22Rv1 (cell line): ENCODE results near the gene NIPAL1.

Source experiments
- ZFX ChIP-seq: fragments of 450-650 bp; IDR thresholded peaks from 2 replicates; pipeline ENCODE4 v1.6.1; 2017; ENCODE audit warnings: antibody characterized with exemption, borderline replicate concordance
- TF ChIP-seq, protein P1 (sequence below): fragments of 450-650 bp; IDR thresholded peaks from 2 replicates; pipeline ENCODE4 v1.5.1; 2017; ENCODE audit warnings: mild to moderate bottlenecking

GRCh38 chr4:47972181-47972580 is 44.4 kb upstream of the NIPAL1 start:
- TF ChIP-seq ZFX, result no peak
- TF ChIP-seq, protein P1, sequence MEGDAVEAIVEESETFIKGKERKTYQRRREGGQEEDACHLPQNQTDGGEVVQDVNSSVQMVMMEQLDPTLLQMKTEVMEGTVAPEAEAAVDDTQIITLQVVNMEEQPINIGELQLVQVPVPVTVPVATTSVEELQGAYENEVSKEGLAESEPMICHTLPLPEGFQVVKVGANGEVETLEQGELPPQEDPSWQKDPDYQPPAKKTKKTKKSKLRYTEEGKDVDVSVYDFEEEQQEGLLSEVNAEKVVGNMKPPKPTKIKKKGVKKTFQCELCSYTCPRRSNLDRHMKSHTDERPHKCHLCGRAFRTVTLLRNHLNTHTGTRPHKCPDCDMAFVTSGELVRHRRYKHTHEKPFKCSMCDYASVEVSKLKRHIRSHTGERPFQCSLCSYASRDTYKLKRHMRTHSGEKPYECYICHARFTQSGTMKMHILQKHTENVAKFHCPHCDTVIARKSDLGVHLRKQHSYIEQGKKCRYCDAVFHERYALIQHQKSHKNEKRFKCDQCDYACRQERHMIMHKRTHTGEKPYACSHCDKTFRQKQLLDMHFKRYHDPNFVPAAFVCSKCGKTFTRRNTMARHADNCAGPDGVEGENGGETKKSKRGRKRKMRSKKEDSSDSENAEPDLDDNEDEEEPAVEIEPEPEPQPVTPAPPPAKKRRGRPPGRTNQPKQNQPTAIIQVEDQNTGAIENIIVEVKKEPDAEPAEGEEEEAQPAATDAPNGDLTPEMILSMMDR, result no peak
